ENCODE measurements around the gene GRIA1.

Gene GRIA1

DNA sequence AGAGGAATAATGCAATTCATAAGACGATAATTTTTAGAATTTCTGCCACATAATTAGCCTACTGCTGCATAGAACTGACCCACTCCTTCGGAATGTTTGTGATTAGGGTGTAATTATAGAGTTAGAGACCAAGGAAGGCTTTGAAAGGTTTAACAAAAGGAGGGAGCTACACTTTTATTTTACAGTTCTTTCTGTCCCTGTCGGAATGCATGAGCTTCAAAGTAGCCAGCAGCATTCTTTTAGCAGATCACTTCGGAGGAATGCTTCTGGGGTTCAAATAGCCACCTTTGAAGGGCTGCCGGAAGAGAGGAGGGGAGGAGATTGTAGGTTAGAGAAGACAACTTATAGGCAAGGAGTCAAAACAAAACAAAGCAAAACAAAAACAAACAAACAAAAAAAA is 168.1 kb downstream of the GRIA1 start:
- DNase-seq (ENCODE audit: low spot score) = no peak

GRCh38 chr5:153659039-153659736 is 168.7 kb downstream of the GRIA1 start:
- DNase-seq (ENCODE audit: low spot score) = no peak

GRCh38 chr5:153660919-153661318 is 170.4 kb downstream of the GRIA1 start:
- DNase-seq (ENCODE audit: low spot score) = no peak

- DNase-seq (ENCODE audit: low spot score) = no peak
These were observed 171.4 kb downstream of the GRIA1 start for GRCh38 chr5:153661897-153662296.

DNA sequence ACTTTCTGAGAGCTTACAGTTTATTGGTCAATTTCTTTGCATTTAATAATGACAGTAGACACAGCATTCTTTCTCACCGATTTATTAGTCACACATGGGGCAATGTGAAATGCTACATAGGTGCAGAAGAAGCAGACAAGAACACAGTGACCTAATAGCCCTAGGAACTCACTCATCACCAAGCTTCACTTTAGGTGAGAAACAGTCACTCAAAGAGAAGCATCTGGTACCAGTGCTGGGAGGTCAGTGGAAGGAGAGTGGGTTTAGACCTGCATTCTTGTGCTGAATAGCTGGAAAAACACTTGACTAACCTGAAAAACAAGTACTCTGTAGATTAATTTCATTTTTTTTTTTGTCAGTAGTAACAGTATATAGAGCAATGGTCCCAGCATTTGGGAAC is 179.6 kb downstream of the GRIA1 start:
- no peak for DNase-seq (ENCODE audit: low spot score)

DNA sequence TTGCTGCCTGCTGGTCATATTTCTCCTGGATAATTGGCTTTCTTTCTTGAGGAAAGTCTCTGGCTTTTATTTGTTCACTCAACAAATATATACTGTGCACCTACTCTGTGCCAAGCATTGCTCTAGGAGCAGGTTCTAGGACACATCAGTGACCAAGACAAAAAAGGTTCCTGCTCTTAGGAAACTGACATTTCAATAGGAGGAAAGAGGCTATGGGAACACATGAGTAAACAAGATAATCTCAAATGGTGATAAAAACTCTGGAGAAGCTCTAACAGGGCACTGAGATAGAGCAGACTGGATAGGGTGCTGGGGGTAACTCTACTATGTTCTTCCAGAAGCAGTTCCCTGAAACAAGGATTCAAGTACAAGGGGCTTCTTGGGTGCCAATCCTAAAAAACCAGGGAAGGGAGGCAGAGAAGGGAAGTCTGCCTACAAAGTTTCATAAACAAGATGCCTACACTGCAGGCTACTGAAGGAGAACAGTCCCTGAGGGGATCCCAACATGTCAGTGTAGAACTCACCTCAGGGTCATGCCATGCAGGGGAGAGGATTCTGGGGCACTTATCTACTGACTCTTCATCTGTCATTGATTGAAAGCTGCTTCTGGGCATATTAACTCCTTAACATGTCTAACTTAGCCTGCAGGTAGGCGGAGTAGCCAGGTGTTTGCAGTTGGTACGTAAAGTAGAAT is 181.3 kb downstream of the GRIA1 start:
- no peak for DNase-seq (ENCODE audit: low spot score)

- no peak for DNase-seq (ENCODE audit: low spot score)
These were observed 182.0 kb downstream of the GRIA1 start for GRCh38 chr5:153672347-153673090.

GRCh38 chr5:153674356-153674755 is 183.9 kb downstream of the GRIA1 start:
- DNase-seq (ENCODE audit: low spot score) = no peak

DNA sequence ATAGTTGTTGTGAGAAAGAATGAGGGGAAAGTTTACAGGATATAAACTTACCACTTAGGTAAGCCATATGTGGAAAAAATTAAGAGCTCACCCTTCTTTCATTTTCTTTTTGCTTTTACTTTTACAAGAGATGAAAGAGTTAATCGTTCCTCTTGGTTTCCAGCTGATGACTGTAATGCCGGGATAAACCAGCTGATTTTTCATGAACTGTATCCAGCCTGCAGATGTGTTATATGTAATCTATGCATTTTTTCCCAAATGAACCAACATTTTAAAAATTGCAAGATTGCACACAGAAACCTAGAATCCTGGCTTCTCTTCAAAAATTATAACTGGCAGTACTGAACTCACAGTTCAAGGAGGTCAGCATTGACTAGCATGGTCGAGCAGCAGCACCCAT is 185.9 kb downstream of the GRIA1 start:
- DNase-seq (ENCODE audit: low spot score) = no peak

- no peak for DNase-seq (ENCODE audit: low spot score)
These were observed 186.4 kb downstream of the GRIA1 start for GRCh38 chr5:153676821-153677220.

DNA sequence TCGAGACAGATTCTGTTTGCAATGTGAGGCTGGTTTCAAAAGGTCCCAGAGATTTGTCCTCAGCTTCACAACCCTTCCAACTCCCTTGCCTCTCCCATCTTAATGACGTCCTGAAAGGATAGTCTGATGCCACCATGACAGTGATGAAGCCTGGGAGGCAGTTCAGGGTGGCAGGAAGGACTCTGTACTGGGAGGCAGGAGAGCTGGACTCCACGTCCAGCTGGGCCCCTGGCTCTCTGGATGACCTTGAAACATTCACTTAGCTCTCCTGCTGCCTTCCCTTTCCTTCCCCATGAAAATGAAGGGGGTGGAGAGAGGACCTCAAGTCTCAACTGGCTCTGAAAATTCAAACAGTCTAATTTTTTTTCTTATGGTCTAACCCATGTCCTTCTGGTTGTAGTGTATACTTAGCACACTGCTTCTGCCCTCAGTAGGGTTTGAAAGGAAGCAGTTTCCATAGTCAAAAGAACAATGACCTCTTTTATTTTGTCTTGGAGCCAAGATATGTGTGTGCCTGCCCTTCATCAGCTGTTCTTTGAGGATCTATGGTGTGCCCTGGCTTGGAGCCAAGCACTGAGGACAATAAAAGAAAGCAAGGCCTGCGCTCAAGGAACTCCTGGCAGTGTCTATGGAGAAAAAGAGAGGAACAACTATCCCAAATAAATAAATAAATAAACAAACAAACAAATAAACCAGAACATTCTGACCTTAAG is 188.3 kb downstream of the GRIA1 start:
- no peak for DNase-seq (ENCODE audit: low spot score)

DNA sequence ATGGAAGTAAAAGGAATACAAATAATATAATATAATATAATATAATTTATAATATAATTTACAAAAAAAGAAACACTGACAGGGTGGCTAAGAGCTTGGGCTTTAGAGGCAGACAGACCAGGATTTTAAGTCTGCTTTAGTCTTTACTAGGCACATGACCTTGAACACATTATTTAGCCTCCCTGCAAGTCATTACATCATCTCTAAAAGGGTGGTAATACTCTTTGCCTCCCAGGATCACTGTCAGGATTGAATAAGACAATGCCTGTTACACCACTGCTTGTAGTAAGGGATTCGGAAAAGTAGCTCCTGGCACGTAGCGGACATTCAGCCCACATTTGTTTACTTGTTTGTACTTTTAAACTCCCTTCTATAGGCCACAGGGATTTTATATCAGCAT is 199.8 kb downstream of the GRIA1 start:
- DNase-seq (ENCODE audit: low spot score) = no peak

- DNase-seq (ENCODE audit: low spot score) = no peak
These were observed 205.8 kb downstream of the GRIA1 start for GRCh38 chr5:153696256-153696655.

GRCh38 chr5:153699035-153699434 is 208.6 kb downstream of the GRIA1 start:
- no peak for DNase-seq (ENCODE audit: low spot score)

DNA sequence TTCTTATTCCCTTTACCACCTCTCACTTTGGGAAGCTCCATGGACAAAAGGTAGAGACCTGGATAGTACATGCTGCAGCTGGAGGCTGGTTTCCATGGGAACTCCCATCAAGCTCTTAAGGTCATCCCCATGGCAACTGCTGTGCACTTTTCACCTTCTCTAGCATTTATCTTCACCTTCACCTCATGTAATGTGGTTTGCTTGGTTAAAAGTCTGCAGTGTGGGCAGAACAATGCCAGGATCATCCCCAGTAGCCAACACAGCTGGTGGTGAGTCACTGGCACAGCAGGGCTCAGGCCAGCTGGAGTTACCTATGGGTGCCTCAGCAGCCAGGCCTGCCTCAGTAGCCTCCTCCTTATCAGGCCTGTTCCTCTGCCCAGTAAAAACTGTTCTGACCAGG is 210.5 kb downstream of the GRIA1 start:
- peak; percentile 7 for DNase-seq (ENCODE audit: low spot score)

- DNase-seq (ENCODE audit: low spot score) = no peak
These were observed 211.8 kb downstream of the GRIA1 start for GRCh38 chr5:153702265-153702664.

DNA sequence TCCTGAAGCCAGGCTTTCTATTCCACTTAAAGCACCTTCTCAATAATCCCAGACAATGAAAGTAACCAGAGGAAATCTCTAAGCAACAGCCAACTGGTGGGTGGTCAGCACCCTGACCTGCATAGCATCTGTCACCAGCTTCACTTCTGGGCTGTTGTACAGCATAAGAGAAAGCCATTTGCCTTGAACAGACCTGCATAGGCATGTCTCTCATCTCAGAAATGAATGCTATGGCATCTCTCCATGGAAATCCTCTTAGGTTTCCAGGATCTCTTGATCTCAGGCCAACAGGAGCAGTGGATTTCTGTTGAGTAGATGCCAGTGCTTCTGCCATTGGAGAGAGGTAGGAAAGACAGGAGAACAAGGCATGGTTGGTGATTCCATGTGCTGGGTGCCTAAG is 213.6 kb downstream of the GRIA1 start:
- no peak for DNase-seq (ENCODE audit: low spot score)

GRCh38 chr5:153707626-153708025 is 217.2 kb downstream of the GRIA1 start:
- DNase-seq (ENCODE audit: low spot score) = no peak

- DNase-seq (ENCODE audit: low spot score) = no peak
These were observed 221.3 kb downstream of the GRIA1 start for GRCh38 chr5:153711755-153712154.

GRCh38 chr5:153712946-153713345 is 222.5 kb downstream of the GRIA1 start:
- DNase-seq (ENCODE audit: low spot score) = no peak

GRCh38 chr5:153713943-153714342 is 223.5 kb downstream of the GRIA1 start:
- DNase-seq (ENCODE audit: low spot score) = no peak

- no peak for DNase-seq (ENCODE audit: low spot score)
These were observed 224.3 kb downstream of the GRIA1 start for GRCh38 chr5:153714798-153715197.

All from SK-N-DZ (cell line).